Measurements from ENCODE around the gene MEX3A.

MEX3A gene

DNA sequence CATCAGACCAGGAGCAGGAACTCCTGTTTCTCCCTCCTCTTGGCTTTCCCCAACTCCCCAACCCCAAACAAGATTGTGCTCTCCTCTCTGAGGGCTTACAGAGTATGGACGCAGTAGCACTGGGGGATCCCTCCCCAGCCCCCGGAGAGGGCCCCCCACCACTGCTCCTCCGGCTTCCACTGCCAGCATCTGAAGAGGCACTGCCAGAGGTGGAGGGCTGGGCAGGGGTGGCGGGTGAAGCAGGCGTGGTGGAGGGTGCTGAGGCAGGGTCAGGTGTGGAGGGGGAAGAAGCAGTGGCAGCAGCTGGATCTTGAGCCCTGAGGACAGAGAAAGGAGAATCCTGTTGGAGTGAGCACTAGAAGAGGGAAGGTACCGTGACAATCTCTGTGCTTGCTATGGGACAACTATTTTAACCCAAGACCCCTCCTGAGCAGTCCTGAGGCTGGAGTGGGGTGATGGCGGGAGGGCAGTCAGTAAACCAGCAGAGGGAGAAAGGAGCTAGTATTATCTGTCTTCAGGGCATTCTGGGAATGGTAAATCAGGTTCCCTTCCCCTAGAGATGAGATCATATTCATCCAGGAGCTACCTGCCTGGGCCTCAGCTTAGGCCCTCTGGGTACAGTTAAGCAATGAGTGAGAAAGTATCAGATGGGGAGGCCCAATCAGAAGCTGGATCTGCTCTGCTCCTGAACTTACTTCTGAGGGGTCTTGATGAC, 31.1 kb downstream of the MEX3A start:
- no peak for TF ChIP-seq GATA2 (IDR thresholded peaks at IDR 0.05; ENCODE audit: low read depth, low read length)
- TF ChIP-seq GATA3 (IDR thresholded peaks at IDR 0.05; ENCODE audit: low read depth, low read length): no peak

DNA sequence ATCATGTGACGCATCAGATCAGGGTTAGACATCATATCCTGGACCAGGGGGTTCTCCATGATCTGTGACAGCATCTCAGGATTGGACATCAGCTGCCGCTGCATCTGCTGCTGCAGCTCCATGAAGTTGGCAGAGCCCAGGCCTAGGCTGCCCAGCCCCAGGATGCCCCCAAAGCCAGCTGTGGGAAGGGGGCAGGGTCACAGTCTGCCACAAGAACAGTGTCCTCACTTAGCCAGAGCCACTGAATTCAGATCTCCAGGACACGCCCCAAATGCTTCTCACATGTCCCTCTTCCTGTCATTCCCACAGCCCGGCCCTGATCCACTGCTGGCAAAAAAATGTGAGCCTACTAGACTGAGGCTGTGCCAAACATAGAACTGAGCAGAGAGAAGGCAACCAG, 31.9 kb downstream of the MEX3A start:
- no peak for TF ChIP-seq GATA2 (IDR thresholded peaks at IDR 0.05; ENCODE audit: low read depth, low read length)
- TF ChIP-seq GATA3 (IDR thresholded peaks at IDR 0.05; ENCODE audit: low read depth, low read length): no peak

GRCh38 chr1:156048663-156049258, 33.5 kb downstream of the MEX3A start:
- TF ChIP-seq GATA2 (IDR thresholded peaks at IDR 0.05; ENCODE audit: low read depth, low read length) (no peak), GATA3 (IDR thresholded peaks at IDR 0.05; ENCODE audit: low read depth, low read length) (no peak)

GRCh38 chr1:156045076-156045475, 37.2 kb downstream of the MEX3A start:
- TF ChIP-seq GATA3 (IDR thresholded peaks at IDR 0.05; ENCODE audit: low read depth, low read length): no peak
- no peak for TF ChIP-seq GATA2 (IDR thresholded peaks at IDR 0.05; ENCODE audit: low read depth, low read length)

- TF ChIP-seq GATA3 (IDR thresholded peaks at IDR 0.05; ENCODE audit: low read depth, low read length) (no peak), GATA2 (IDR thresholded peaks at IDR 0.05; ENCODE audit: low read depth, low read length) (no peak)
Observed at GRCh38 chr1:156042828-156043227, 39.4 kb downstream of the MEX3A start.

DNA sequence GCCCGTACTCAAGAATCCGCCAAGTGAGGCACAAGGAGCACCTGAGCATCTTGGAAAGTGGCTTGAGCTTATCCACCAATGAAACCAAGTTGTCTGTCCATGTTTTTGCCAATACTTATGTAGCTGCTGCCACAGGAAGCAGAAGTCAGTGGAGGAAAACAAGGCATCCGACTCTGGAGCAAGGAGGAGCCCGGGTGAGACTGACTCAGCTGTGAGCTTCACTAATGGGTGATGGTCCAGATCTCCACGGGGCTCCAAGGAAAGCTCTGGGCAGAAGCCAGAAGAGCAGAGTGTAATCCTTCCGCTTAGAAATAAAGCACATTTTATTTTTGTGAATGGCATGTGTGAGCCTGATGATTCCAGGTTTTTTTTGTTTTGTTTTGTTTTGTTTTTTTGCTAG, 49.3 kb downstream of the MEX3A start:
- no peak for TF ChIP-seq GATA2 (IDR thresholded peaks at IDR 0.05; ENCODE audit: low read depth, low read length)
- TF ChIP-seq GATA3 (IDR thresholded peaks at IDR 0.05; ENCODE audit: low read depth, low read length): no peak

DNA sequence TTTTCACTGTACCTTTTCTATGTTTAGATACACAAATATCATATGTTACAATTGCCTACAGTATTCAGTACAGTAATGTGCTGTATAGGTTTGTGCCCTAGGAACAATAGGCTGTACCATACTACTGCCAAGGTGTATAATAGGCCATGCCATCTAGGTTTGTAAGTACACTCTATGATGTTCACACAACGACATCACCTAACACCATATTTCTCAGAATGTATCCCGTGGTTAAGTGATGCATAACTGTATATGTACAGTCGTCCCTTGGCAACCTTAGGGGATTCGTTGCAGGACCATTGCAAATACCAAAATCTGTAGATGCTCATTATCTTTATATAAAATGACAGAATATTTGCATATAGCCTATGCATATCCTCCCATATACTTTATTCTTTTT, 55.7 kb downstream of the MEX3A start:
- TF ChIP-seq GATA3 (IDR thresholded peaks at IDR 0.05; ENCODE audit: low read depth, low read length) (no peak), GATA2 (IDR thresholded peaks at IDR 0.05; ENCODE audit: low read depth, low read length) (no peak)

GRCh38 chr1:156025876-156026275, 56.4 kb downstream of the MEX3A start:
- TF ChIP-seq GATA2 (IDR thresholded peaks at IDR 0.05; ENCODE audit: low read depth, low read length) (no peak), GATA3 (IDR thresholded peaks at IDR 0.05; ENCODE audit: low read depth, low read length) (no peak)

- TF ChIP-seq GATA2 (IDR thresholded peaks at IDR 0.05; ENCODE audit: low read depth, low read length) (no peak), GATA3 (IDR thresholded peaks at IDR 0.05; ENCODE audit: low read depth, low read length) (no peak)
Observed at GRCh38 chr1:156024801-156025200, 57.5 kb downstream of the MEX3A start.

All from SH-SY5Y (cell line).